ENCODE results near the gene NLRX1.

DNA sequence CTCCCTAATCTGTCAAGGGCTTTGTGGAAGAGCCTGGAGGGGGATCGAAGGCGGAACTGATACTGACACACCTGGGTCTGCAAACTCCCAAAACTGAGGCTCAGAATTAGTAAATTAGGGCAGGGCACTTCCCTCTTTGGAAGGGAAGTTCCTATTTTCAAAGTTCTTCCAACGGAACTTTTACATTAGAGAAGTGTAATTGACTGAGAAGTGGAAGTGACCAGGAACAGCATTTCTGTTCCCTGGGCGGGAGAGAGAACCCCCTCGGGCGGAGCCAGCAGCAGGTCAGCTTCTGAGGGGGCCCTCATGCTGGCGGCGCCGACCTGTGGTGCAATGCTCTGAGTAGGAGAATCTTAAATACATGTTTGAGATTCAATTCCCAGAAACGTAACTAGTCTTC, 36.6 kb downstream of the NLRX1 start:
- no peak for TF ChIP-seq EZH2 (optimal IDR thresholded peaks at IDR 0.05; ENCODE audit: low read depth, low read length)
- TF ChIP-seq, protein P1, sequence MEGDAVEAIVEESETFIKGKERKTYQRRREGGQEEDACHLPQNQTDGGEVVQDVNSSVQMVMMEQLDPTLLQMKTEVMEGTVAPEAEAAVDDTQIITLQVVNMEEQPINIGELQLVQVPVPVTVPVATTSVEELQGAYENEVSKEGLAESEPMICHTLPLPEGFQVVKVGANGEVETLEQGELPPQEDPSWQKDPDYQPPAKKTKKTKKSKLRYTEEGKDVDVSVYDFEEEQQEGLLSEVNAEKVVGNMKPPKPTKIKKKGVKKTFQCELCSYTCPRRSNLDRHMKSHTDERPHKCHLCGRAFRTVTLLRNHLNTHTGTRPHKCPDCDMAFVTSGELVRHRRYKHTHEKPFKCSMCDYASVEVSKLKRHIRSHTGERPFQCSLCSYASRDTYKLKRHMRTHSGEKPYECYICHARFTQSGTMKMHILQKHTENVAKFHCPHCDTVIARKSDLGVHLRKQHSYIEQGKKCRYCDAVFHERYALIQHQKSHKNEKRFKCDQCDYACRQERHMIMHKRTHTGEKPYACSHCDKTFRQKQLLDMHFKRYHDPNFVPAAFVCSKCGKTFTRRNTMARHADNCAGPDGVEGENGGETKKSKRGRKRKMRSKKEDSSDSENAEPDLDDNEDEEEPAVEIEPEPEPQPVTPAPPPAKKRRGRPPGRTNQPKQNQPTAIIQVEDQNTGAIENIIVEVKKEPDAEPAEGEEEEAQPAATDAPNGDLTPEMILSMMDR (IDR thresholded peaks at IDR 0.05; ENCODE audit: low read length), result no peak

All from MM.1S (cell line).